Stimulated activated CD8-positive, alpha-beta memory T cell treated with anti-CD3 and anti-CD28 coated beads, Interleukin-15, amount 100 ng/mL, for 4 hours (primary cell): ENCODE measurements around the gene OXGR1.
"Not testable (repeated sequence)": the region's sequence is repeated elsewhere in the genome, so short reads cannot be mapped to it uniquely, and the experiment has no call there.

ENCODE experiments used
- DNase-seq, 2 donors: peaks; one replicate each; pipeline ENCODE4 v3.0.0-alpha.2; 2020; ENCODE audit warnings: low read depth in 2 of 2

The OXGR1 gene

DNA sequence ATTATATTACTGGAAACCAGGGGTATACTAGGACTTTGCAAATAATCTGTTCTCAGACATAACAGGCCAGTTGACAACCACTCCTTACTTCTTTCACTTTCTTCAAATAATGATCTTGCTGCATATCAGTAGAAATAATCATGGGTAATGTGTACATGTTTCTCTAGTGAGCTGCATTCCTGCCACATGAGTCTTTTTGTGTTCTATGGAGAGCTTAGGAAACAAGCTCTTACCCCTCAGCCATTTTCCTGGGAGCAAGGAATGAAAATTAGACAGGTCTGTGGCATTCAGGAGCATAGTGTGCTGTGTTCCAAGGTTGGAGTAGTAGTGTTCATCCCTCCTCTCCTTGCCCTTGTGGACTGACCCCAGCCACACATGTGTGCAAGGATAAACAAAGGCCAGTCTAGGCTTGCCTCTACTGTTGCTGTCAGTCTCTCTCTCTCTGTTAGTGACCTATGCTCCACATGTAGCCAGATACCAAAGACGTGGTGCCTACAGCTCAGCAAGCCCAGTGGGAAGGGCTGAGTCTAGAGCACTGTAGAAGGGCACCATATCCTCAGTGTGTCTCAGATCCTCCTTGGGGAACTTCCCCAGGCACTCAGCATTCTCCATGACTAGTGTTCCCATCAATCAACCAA lies 11.5 kb upstream of the OXGR1 start:
- DNase-seq = no peak

- DNase-seq = no peak
Measured at GRCh38 chr13:97004886-97005285, 10.6 kb upstream of the OXGR1 start.

DNA sequence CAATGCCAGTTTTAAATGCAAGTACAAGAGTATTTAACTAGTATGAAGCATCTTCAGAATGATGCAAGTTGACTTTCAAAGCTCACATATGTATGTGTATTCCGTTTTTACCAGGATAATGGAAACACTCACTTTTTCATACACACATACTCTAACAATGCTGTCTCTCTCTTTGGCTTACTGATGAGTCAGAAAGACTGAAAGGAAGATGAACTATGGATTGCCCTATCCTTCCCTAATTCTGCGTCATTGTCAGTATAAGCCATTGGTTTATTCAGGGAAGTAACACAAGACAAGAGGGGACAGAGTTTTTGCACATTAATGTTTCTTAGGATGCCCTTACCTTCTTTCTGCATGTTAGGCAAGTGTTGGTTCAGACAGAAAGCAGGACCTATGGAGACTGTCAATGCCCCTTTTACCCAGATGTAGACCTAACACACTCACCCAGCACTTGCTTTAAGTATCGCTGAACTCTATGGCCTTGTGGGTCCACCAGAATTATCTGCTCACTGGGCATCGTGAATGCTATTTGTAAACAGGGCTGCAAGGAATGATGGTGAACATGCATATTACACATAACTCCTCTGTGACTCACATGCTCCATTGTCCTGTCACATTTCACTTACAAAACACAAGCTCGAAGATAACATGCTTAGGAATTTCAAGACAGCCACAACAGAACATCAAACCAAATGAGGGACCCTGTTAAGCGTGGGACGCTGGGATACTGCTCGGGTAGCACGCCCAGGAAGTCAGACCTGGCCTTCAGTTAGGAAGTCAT lies 10.0 kb upstream of the OXGR1 start:
- no peak for DNase-seq

- DNase-seq = no peak
Measured at GRCh38 chr13:97003071-97003470, 8.8 kb upstream of the OXGR1 start.

DNA sequence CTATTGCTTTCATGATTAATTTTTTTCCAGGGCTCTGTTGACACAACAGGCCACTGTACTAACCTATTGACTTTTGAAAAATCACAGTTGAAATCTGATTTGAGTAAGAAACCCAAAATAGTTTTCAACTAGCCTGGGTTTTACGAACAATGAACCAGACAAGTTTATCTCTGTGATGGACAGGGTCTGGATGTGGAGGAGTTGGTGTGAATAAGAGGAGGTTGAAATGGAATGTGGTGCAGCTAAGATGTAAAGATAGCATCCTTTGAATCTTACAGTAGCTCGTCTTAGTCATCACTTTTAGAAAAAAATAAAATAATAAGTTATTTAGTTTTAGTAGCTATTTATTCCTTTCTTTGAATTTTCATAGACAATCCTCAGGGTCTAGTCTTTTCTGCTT lies 8.3 kb upstream of the OXGR1 start:
- DNase-seq = no peak

DNA sequence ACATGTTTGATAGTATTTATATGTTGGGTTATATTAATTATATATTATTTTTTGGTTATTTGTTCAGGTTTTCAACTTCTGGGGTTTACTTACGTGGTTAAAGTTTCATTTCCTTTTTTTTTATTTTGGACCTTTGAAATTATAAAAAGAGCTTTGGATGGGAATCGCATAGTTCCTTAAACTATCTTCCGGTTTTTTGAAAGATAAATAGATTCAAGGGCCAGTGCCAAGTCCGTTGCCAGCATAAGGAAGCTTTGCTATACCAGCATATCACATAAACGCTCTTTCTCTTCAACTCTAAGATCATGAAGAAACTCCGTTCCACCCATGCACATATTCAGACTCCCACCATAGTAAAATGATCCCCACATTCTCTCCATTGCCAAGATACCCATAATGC lies 7.4 kb upstream of the OXGR1 start:
- no peak for DNase-seq

DNA sequence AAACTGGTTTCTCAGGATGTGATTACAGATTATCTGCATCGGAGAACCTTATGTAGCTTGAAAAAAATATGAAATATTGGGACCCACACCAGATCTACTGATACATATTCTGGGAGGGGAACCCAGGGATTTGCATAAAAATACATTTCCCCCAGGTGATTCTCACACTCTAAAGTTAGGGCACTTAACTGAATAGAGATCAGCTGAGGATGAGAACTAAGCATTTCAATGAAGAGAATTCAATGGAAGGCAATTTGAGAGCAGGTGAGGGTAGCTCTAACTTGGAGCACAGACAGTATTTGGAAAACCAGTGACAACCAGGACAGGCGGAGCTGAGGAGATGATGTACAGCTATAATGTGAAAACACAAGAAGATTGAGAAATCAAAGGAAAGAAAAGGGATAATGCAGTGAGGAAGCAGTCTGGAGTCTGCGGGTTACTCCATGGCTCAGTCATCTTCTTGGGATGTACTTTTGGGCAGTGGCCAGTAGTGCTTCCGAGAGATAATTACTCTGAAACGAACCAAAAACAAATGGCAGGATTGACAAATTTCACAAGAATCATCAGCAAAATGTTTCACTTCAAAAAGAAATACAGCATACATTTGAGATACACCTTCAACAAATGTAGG lies 6.1 kb upstream of the OXGR1 start:
- no peak for DNase-seq

DNA sequence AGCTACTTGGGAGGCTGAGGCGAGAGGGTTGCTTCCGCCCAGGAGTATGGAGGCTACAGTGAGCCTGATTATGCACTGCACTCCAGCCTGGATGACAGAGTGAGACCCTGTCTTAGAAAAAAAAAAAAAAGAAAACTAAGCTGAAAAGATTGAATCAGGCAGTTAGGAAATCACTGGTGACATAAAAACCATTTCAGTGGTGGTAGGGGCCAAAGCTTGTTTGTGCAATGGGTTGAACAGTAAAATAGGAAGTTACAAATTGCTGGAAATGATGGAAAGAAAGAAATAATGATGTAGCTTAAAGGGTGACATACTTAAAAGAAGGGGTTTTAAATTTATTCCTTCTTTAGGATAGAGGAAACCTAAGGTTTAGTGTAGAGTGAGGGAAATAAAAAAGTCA lies 4.8 kb upstream of the OXGR1 start:
- DNase-seq = no peak

GRCh38 chr13:96998051-96998450 lies 3.8 kb upstream of the OXGR1 start:
- DNase-seq = no peak

DNA sequence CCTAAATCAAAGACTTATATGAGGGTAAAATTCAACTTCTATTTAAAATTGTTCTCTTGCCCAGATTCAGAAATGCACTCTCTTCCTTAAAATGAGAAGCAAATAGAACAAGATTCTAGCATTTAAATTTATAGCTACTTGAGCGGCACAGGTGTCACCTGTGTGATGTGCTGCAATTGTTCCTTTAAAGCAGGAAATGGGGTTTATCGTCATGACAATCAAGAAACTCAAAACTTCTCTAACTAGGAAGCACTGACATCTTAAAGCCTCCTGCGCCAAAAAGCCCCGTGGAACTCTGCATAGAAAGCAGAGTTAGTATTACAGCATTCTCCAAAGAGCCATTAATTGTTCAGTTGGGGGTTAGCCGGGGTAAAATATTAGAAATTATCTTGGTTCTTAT lies 2.6 kb upstream of the OXGR1 start:
- DNase-seq = no peak

DNA sequence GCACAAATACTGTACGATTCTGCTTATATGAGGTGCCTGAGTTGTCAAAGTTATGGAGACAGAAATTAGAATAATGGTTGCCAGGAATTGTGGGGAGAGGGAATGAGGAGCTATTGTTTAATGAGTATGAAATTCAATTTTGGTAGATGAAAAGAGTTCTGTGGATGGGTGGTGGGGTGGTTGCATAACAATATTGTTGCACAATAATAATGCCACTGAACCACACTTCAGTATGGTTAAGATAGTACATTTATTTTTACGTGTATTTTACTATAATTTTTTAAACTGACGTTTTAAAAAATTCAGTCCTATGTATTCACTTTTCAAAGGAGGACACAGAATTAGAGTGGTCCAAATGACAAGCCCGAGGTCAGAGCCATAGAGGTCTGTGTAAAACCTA lies 1.8 kb upstream of the OXGR1 start:
- no peak for DNase-seq

GRCh38 chr13:96994858-96995243 lies 575 bp upstream of the OXGR1 start:
- DNase-seq = no peak

DNA sequence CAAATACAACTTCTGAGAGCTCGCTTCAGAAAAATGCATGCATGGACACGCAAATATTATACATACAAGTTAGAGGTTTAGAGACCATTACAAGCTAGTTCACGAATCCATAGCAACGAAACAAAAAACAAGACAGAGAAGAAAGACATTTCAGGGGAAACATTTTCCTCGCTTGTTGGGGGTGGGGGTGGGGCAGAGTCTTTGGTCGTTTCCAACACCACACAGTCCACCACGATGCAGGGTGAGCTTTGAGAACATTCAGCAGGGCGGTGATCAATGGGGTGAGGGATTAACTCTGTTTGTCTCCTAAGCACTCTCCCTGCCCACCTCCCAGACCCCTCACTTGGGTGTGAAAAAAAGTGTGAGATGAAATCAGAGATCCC lies 651 bp downstream of the OXGR1 start:
- DNase-seq = no peak

DNA sequence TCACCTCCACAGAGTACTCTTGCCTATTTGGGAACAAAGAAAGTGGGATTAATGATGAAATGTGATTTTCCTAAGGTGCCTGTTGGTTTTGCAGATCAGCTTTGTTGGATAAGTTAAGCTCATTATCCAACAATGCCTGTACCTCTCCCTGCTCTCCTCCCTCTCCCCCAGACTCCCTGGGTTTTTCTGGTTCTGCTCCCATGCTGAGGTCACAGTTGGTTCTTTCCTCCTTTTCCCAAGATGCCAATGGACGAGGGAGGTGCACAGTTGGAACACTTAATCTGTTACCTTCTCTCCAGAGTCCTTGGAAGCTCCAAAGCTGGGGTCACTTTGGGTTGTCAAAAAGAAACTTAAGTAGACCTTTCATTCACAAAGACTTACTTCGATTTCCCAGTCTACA lies 1.6 kb downstream of the OXGR1 start:
- no peak for DNase-seq

DNA sequence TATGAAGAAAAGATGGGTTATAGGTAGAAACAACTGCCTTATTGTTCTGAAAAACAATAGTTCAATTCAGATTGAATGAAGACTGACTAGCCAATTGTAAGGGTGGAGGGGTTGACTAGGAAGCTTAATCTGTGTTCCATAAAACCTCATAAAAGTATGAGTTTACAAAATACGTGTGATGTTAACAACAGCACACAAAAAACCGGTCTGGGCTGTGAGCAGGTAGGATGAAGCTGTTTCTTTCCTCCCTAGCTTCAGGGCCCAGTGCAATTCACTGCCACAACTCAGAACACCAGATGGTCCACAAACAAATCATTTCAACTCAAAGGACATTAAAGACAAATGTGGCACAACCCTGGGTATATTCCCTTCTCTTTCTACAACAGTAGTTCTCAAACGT lies 3.2 kb downstream of the OXGR1 start:
- no peak for DNase-seq

DNA sequence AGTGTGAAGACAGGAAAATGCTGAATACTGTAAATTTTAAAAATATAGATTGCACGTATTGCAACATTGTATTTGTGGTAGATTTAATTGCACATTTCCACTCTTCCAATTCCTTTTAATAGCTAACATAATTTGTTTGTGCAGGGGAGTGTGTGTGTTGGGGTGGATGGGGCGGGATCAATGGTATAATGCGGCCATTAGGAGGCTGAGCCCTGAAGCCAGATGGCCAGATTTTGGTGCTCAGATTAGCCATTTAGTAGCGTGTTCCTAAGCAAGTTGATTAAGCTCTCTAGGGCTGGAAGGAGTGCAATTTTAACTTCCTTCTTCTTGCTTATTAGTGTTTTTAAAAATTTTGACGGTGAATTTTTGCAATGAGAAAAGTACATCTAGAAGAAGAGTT lies 5.8 kb downstream of the OXGR1 start:
- no peak for DNase-seq

DNA sequence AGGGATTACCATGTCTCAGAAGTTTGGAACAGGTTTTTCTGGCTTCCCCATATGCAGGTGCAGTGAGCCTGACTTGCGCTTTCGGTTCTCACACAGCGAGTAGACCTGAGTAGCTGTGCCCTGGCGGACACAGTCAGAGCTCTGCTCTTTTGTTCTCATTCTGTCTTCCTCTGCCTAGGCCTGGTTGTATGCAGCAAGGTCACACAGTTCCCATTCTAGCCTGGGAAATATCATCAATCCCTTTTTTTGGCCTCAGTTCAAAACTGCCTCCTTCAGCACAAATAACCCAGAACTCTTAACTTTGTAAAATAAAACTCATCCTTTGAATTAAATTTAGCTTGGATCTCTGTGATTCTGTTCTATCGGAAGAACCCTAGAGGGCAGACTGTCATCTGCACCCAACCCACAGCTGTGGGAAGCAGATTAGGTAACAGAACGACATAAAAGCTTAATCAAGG lies 10.2 kb downstream of the OXGR1 start:
- no peak for DNase-seq

- no peak for DNase-seq
Measured at GRCh38 chr13:96982672-96983071, 11.6 kb downstream of the OXGR1 start.

GRCh38 chr13:96979861-96980260 lies 14.4 kb downstream of the OXGR1 start:
- not testable (repeated sequence) for DNase-seq

- DNase-seq = no peak
Measured at GRCh38 chr13:96968027-96968426, 26.2 kb downstream of the OXGR1 start.

GRCh38 chr13:96967248-96967745 lies 27.0 kb downstream of the OXGR1 start:
- DNase-seq = no peak

DNA sequence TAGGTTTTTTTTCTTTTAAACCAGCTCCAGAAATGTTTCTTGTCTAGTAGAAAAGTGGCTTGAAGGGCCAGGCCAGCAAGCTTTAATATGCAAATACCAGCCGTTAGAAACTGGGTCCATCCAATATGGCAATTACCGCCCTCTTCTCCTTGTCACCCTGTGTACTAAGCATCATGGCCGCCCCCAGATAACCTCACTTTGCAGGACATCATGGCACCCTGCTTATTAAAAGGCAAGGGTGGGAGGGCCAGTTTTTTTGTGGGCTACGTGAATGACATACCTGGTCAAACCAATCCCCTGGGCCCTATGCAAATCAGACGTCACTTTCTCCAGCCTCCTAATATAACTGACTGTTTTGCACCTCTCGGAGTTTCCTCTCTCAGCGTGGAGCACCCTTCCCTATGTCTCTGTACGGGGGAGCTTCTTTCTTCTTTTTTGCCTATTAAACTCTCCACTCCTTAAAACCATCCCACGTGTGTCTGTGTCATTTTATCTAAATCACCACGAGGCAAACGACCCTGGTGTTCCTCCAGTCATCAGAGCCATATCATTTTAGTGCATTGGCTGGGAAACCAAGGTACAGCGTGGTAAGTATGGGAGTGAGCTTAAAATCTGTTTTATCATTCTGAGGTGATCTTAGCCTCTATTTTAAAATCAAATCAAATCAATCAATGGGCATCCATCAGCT lies 27.7 kb downstream of the OXGR1 start:
- DNase-seq = no peak
